GM19238 (cell line): ENCODE results near the gene MAP3K4.

ENCODE experiments used
- DNase-seq: peaks from one replicate; pipeline ENCODE4 v3.0.0; 2011; ENCODE audit warnings: low spot score; ENCODE audit not compliant: insufficient read length

Gene MAP3K4, protein sequence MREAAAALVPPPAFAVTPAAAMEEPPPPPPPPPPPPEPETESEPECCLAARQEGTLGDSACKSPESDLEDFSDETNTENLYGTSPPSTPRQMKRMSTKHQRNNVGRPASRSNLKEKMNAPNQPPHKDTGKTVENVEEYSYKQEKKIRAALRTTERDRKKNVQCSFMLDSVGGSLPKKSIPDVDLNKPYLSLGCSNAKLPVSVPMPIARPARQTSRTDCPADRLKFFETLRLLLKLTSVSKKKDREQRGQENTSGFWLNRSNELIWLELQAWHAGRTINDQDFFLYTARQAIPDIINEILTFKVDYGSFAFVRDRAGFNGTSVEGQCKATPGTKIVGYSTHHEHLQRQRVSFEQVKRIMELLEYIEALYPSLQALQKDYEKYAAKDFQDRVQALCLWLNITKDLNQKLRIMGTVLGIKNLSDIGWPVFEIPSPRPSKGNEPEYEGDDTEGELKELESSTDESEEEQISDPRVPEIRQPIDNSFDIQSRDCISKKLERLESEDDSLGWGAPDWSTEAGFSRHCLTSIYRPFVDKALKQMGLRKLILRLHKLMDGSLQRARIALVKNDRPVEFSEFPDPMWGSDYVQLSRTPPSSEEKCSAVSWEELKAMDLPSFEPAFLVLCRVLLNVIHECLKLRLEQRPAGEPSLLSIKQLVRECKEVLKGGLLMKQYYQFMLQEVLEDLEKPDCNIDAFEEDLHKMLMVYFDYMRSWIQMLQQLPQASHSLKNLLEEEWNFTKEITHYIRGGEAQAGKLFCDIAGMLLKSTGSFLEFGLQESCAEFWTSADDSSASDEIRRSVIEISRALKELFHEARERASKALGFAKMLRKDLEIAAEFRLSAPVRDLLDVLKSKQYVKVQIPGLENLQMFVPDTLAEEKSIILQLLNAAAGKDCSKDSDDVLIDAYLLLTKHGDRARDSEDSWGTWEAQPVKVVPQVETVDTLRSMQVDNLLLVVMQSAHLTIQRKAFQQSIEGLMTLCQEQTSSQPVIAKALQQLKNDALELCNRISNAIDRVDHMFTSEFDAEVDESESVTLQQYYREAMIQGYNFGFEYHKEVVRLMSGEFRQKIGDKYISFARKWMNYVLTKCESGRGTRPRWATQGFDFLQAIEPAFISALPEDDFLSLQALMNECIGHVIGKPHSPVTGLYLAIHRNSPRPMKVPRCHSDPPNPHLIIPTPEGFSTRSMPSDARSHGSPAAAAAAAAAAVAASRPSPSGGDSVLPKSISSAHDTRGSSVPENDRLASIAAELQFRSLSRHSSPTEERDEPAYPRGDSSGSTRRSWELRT (N-terminal part only)

DNA sequence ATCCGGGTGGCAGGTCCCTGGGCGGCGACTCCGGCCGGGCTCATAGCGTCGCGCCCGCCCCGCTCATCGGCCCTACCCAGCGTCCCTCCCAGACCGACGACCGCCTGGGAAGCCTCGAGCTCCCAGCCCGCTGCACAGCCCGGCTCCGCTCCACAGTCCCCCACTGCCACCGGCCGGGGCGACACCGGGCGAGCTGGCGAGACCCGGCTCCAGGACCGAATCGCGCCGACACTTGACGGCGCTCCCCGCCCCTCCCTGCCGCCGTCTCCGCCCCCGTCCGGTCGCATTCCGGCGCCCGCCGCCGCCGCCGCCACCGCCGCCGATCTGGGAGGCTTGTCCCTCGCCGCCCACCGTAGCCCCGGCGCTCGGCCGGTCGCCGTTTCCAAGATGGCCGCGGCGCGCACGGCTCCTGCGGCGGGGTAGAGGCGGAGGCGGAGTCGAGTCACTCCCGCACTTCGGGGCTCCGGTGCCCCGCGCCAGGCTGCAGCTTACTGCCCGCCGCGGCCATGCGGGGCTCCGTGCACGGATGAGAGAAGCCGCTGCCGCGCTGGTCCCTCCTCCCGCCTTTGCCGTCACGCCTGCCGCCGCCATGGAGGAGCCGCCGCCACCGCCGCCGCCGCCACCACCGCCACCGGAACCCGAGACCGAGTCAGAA, at the start of gene MAP3K4:
Gene MAP3K4 (plus strand): TSS at position 364 of the 655 bp plus-strand sequence. CDS start 163 bp downstream, at position 527.
- peak; percentile 61 for DNase-seq

DNA sequence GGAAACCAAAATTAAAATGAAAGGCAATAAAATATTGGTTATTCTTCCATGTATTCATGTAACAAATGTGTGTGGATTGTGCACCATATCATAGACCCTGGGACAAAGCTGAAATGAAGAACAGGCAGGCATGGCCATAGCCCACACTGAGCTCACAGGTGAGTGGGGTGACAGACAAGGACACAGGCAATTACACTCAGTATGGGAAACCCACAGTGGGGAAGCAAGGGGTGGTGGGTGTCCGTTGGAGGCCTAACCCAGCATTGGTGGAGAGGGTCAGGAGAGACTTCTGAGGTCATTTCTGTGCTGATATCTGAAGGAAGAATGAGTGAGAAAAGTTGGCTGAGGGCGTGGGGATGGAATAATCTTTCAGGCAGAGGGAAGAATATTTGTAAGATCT, 47.6 kb upstream of the MAP3K4 start:
- no peak for DNase-seq

DNA sequence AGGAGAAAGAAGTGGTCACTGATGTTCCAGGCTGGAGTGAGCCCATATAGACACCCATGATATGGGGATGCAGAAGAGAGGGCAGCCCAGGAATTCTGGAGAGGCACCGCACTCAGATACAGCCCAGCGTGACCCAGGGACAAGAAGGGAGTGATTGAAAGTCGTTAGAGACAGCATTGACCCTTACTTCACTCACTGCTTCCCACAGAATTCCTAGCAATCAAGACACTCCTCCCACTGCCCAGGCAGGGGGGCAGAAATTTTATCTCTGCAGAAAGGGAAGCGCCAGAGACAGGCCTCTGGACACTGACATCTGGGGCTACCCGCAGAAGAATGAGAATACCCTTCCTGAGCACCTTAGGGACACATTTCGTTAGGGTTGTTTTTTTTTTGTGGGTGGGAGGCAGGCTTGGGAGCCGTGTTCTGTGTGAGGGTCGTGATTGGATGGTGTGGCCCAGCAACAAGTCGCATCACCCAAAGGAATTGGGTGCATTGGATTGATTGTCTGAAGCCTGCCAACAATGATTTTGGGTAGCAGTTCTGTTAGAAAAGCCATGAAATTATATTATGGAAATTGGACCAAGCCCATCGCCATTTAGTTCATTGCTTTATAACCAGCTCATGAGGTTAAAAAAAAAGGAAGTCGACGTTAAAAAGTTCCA, 45.9 kb upstream of the MAP3K4 start:
- no peak for DNase-seq

- no peak for DNase-seq
These were observed 42.0 kb upstream of the MAP3K4 start for GRCh38 chr6:160949531-160949930.

DNA sequence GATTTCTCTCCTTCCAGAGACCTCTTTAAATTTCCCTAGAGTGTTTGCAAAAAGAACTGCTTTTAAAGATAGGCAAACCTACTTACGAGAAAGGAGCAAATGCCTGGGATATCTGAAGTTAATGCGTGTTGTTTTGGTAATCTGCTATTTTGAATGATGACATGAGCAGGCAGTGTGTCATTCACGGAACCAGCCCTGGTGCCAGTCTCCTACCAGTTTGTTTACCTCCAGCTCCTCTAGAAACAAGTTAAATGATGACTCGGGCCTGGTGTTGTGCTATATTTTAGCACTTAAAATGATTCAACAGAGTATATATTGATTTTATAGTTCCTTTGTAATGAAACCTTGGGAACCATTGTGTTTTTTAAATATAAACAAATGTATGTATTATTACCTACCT, 41.1 kb upstream of the MAP3K4 start:
- DNase-seq, result no peak

- DNase-seq, result no peak
These were observed 40.2 kb upstream of the MAP3K4 start for GRCh38 chr6:160951187-160952030.

- DNase-seq, result no peak
These were observed 38.8 kb upstream of the MAP3K4 start for GRCh38 chr6:160952633-160953281.

GRCh38 chr6:160955508-160956295, 35.9 kb upstream of the MAP3K4 start:
- DNase-seq, result no peak

- DNase-seq, result no peak
These were observed 35.1 kb upstream of the MAP3K4 start for GRCh38 chr6:160956300-160957035.

DNA sequence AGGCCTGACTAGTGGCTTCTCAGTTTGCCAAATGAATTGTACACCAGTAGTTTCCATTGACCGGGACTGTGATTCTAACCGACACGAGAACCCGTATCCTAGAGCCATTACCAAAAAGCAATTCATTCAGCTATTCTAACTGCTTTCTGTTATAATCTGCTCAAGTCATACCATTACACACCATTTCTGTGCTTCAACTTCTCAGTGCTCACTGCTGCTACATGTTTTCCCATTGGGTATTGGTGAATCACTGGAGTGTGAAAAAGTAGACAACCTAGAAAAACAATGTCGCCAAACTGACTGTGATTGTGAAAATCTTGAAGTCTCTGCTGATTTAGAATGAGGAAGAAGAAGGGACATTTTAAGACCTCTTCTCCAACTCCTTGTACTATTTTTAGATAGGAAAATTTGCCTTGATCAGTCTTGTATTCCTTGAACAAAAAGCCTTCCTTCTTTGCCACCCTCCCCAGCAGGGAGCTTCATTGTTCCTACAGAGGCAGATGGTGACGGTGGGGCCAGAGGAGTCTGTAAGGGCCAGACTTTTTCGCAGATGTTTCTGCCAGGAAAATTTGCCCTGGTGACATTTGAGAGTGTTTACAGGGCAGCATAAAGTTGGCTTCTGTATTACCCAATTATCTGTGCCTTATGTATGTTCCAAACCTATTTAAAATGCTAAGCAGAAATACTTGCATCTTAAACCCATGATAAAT, 31.7 kb upstream of the MAP3K4 start:
- DNase-seq, result no peak

DNA sequence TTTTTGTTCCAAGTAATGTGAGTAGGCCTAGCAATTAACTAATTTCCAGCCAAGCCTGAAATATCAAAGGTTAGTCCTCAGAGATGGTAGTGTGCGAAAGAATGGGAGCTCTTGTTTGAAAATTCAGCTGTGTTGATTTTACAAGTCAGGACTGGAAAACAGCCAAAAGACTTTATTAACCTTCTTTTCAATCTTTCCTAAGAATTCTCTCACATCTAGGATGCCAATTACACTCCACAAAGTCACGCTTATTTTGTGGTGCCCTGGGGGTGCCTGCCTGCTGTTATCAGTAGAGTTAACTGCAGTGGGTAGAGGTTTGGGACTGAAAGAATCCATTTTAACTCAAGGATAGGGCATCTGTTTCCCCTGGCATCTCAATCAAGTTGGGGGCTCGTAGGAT, 30.7 kb upstream of the MAP3K4 start:
- DNase-seq, result no peak

GRCh38 chr6:160962835-160963623, 28.5 kb upstream of the MAP3K4 start:
- DNase-seq, result no peak

DNA sequence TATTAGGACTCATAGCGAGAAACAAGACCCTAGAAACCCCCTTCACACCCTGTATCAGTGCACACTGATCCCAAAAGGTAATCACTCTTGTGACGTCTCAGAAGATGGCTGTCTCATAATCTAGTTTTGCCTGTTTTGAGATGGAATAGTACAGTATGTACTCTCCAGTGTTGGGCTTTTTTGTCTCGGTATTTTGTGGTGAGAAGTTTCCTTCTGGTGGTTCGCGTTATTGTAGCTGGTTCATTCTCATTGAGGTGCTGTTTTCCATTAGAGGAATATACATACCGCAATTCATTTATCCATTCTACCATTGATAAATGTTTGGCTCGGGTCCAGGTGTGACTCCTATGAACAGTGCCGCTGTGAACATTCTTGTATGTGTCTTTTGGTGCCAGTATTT, 27.9 kb upstream of the MAP3K4 start:
- no peak for DNase-seq

DNA sequence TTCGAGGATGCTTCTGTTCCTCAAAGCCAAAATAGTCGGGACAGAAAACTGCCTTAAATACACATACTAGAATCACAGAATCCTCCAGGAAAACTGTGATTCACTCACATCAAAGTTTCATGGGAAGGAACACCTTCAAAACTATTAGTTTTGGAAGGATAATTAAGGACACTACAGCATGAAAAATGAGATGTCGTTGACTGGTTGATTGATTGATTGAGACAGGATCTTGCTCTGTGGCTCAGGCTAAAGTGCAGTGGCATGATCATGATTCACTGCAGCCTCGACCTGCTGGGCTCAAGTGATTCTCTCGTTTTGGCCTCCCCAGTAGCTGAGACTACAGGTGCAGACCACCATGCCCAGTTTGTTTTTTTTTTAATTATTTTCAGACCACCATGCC, 25.7 kb upstream of the MAP3K4 start:
- DNase-seq, result no peak

DNA sequence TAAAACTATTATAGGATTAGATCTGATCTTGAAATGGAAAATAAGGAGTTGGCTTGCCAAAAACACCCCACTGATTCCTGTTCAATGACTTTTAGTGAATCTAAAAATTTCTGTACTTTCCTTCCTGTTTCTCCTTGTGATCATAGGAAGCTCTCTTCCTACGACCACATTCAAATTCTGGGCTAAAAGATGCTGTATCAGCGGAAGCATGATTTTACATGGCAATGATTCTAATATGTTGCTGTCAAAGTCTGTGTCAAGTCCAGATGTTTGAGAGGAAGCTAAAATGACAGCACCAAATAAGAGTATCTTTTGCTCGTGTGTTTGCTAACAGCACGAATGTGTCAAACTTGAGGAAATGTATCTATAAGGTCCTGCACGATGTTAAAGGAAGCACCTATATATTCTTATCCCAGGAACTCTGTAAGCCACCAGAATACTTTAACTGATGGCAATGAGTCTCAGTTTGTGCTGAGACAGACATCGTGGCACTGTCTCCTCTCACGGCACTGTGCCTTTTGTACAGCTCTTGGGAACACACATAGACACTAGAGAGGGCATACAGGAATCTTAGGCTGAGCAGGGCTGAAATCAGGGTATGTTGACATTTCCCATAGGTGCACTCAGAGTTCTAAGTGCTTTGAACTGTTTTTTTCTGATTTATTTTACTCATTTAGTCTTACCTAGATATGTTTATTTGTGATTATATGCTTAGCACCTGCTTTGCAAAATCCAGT, 24.9 kb upstream of the MAP3K4 start:
- DNase-seq, result no peak
